HG02763 (cell line): ENCODE results near the gene DNAI2.
"Not testable (repeated sequence)": the region's sequence is repeated elsewhere in the genome, so short reads cannot be mapped to it uniquely, and the experiment has no call there.

ENCODE experiments used
- ATAC-seq: cut with Tn5 transposase; IDR thresholded peaks from one replicate; pipeline ENCODE4 v1.9.1; 2021; ENCODE audit warnings: mild to moderate bottlenecking, moderate library complexity; ENCODE audit not compliant: unreplicated experiment

DNAI2 gene

GRCh38 chr17:74274709-74275340 is 791 bp downstream of the DNAI2 start:
- no peak for ATAC-seq

GRCh38 chr17:74276051-74276476 is 2.0 kb downstream of the DNAI2 start:
- no peak for ATAC-seq

GRCh38 chr17:74276541-74277009 is 2.5 kb downstream of the DNAI2 start:
- no peak for ATAC-seq

- ATAC-seq = no peak
Observed at GRCh38 chr17:74277935-74278334, 3.9 kb downstream of the DNAI2 start.

GRCh38 chr17:74279617-74280016 is 5.6 kb downstream of the DNAI2 start:
- not testable (repeated sequence) for ATAC-seq

GRCh38 chr17:74280093-74280513 is 6.1 kb downstream of the DNAI2 start:
- no peak for ATAC-seq

- ATAC-seq = no peak
Observed at GRCh38 chr17:74281799-74282198, 7.8 kb downstream of the DNAI2 start.

GRCh38 chr17:74282274-74282586 is 8.2 kb downstream of the DNAI2 start:
- ATAC-seq = not testable (repeated sequence)

- ATAC-seq = no peak
Observed at GRCh38 chr17:74282587-74283370, 8.7 kb downstream of the DNAI2 start.

GRCh38 chr17:74283371-74283673 is 9.3 kb downstream of the DNAI2 start:
- ATAC-seq = no peak

- no peak for ATAC-seq
Observed at GRCh38 chr17:74287031-74287602, 13.1 kb downstream of the DNAI2 start.

- no peak for ATAC-seq
Observed at GRCh38 chr17:74288785-74289184, 14.8 kb downstream of the DNAI2 start.

GRCh38 chr17:74289688-74290087 is 15.7 kb downstream of the DNAI2 start:
- no peak for ATAC-seq

GRCh38 chr17:74290340-74290739 is 16.3 kb downstream of the DNAI2 start:
- ATAC-seq = no peak

- ATAC-seq = no peak
Observed at GRCh38 chr17:74292495-74292894, 18.5 kb downstream of the DNAI2 start.

- no peak for ATAC-seq
Observed at GRCh38 chr17:74295625-74296547, 21.9 kb downstream of the DNAI2 start.

- no peak for ATAC-seq
Observed at GRCh38 chr17:74296548-74296936, 22.5 kb downstream of the DNAI2 start.

- ATAC-seq = no peak
Observed at GRCh38 chr17:74297941-74298340, 23.9 kb downstream of the DNAI2 start.

GRCh38 chr17:74298778-74299177 is 24.7 kb downstream of the DNAI2 start:
- ATAC-seq = no peak

- no peak for ATAC-seq
Observed at GRCh38 chr17:74299226-74300009, 25.4 kb downstream of the DNAI2 start.
